ENCODE measurements around the gene GHRHR. TPM values are rescaled to one million over a fixed set of nuclear protein-coding genes. Genes with fewer than 3 reads are reported as not detected.

The GHRHR gene
- total RNA-seq, 1 experiment from 2014 or later, result not detected

DNA sequence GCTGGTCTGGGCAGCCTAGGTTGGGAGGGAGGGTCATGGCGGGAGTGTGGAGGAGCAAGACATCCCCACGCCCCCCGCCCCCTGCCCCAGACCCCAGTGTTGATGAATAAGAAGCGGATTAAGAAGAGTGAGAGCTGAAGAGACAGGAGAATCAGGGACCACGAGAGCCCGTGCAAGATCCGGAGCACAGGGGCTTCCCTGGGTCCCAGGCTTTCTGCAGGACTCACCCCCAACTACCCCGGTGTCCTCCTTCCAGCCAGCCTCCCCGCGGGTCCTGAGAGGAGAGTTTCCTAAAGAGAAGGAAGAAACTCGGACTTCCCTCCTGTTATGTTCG is 20.1 kb downstream of the GHRHR start:
- H3K36me3 Mint-ChIP-seq (ENCODE audit: insufficient read depth, unreplicated experiment), result no peaks in the 10 kb centered on the region
- Histone ChIP-seq H3K27me3 (replicated peaks; ENCODE audit: control insufficient read depth, insufficient read depth, low read length) (peaks cover 2% of the 10 kb centered on the region; the same call in 1 of the 2 replicates), H3K36me3 (ENCODE audit: control insufficient read depth, insufficient read depth, low read length) (no peaks in the 10 kb centered on the region), H3K4me1 (no peaks in the 10 kb centered on the region), H3K4me3 (ENCODE audit: low read depth, low read length) (no peak overlapping the region), H3K9me3 (no peaks in the 10 kb centered on the region)
- no TSS peak for BruUV-seq (replicated peaks)
- peaks cover 21% of the 10 kb centered on the region for H3K27me3 Mint-ChIP-seq (ENCODE audit: insufficient read depth, unreplicated experiment)
- no peak for DNase-seq
- TF ChIP-seq, protein P1, sequence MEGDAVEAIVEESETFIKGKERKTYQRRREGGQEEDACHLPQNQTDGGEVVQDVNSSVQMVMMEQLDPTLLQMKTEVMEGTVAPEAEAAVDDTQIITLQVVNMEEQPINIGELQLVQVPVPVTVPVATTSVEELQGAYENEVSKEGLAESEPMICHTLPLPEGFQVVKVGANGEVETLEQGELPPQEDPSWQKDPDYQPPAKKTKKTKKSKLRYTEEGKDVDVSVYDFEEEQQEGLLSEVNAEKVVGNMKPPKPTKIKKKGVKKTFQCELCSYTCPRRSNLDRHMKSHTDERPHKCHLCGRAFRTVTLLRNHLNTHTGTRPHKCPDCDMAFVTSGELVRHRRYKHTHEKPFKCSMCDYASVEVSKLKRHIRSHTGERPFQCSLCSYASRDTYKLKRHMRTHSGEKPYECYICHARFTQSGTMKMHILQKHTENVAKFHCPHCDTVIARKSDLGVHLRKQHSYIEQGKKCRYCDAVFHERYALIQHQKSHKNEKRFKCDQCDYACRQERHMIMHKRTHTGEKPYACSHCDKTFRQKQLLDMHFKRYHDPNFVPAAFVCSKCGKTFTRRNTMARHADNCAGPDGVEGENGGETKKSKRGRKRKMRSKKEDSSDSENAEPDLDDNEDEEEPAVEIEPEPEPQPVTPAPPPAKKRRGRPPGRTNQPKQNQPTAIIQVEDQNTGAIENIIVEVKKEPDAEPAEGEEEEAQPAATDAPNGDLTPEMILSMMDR (IDR thresholded peaks at IDR 0.05; ENCODE audit: insufficient read depth in 1 of 2, low read depth in 1 of 2, low read length in 1 of 2, severe bottlenecking in 1 of 2, unreplicated experiment in 1 of 2), result no peak
- intact Hi-C loops (cut with micrococcal nuclease; ENCODE audit: unreplicated experiment), result loop anchor here (1.0 to 2.0 kb wide), 2 partner anchors 81 to 138 kb away; no protein-coding TSS in a partner anchor
- H3K4me1 Mint-ChIP-seq (ENCODE audit: low read depth, unreplicated experiment), result no peaks in the 10 kb centered on the region
- no peak overlapping the region for H3K4me3 Mint-ChIP-seq (ENCODE audit: unreplicated experiment)
- H3K9me3 Mint-ChIP-seq (ENCODE audit: unreplicated experiment), result no peaks in the 10 kb centered on the region
- ChIA-PET POLR2A (interaction anchor here (0.7 kb wide), 1 partner anchor 139 kb away, joined by 3 read pairs; no protein-coding TSS in a partner anchor), CTCF (interaction anchor here (0.7 to 5.7 kb wide), 31 partner anchors 10 to 760 kb away, joined by 3 to 260 read pairs (median 4); no protein-coding TSS in a partner anchor)
- H3K27ac Mint-ChIP-seq (ENCODE audit: unreplicated experiment), result no peak overlapping the region

DNA sequence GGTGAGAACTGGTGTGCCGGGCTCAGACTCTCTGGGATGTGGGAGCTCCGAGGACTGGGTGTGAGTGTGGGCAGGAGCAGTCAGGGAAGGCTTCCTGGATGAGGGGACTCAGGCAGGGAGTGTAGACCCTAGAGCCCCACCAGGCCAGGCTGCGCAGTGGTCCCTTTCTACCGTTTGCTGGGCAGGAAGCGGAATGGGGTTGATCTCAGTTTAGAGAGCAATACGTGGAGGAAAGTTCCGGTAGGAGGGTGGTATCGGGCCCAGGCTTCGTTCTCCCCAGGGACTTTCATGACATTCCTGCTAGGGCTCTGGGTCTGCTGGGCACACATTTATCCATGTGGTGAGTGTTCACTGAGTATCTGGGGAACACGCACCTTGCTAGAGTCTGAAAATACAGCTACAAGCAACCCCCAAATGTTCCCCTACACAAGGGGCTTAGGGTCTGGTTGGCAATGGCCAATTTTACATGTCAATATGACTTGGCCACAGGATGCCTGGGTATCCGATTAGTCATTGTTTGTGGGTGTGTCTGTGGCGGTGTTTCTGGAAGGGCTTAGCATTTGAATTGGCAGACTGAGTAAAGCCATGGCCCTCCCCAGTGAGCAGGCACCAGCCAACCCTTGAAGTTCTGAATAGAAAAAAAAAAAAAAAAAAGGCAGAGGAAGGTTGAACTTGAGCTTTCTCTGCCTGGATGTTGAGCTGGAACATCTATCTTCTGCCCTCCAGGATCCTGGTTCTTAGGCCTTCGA is 20.8 kb downstream of the GHRHR start:
- H3K9me3 ChIP-seq, result no peaks in the 10 kb centered on the region
- no peak overlapping the region for H3K4me3 ChIP-seq (ENCODE audit: low read depth, low read length)
- Mint-ChIP-seq H3K36me3 (ENCODE audit: insufficient read depth, unreplicated experiment) (no peaks in the 10 kb centered on the region), H3K27ac (ENCODE audit: unreplicated experiment) (no peak overlapping the region), H3K4me3 (ENCODE audit: unreplicated experiment) (no peak overlapping the region), H3K27me3 (ENCODE audit: insufficient read depth, unreplicated experiment) (peaks cover 17% of the 10 kb centered on the region), H3K4me1 (ENCODE audit: low read depth, unreplicated experiment) (no peaks in the 10 kb centered on the region), H3K9me3 (ENCODE audit: unreplicated experiment) (no peaks in the 10 kb centered on the region)
- TF ChIP-seq, protein P1 (IDR thresholded peaks at IDR 0.05; ENCODE audit: insufficient read depth in 1 of 2, low read depth in 1 of 2, low read length in 1 of 2, severe bottlenecking in 1 of 2, unreplicated experiment in 1 of 2), result no peak
- no TSS peak for BruUV-seq (replicated peaks)
- intact Hi-C loops (cut with micrococcal nuclease; ENCODE audit: unreplicated experiment), result no loop called here
- H3K4me1 ChIP-seq, result no peaks in the 10 kb centered on the region
- POLR2A ChIA-PET, result interaction anchor here (0.7 kb wide), 1 partner anchor 138 kb away, joined by 3 read pairs; no protein-coding TSS in a partner anchor
- peaks cover 2% of the 10 kb centered on the region; the same call in 1 of the 2 replicates for H3K27me3 ChIP-seq (replicated peaks; ENCODE audit: control insufficient read depth, insufficient read depth, low read length)
- no peak for DNase-seq
- no peaks in the 10 kb centered on the region for H3K36me3 ChIP-seq (ENCODE audit: control insufficient read depth, insufficient read depth, low read length)
- CTCF ChIA-PET, result interaction anchor here (0.6 to 5.7 kb wide), 12 partner anchors 13 to 152 kb away, joined by 3 to 260 read pairs (median 4); no protein-coding TSS in a partner anchor

DNA sequence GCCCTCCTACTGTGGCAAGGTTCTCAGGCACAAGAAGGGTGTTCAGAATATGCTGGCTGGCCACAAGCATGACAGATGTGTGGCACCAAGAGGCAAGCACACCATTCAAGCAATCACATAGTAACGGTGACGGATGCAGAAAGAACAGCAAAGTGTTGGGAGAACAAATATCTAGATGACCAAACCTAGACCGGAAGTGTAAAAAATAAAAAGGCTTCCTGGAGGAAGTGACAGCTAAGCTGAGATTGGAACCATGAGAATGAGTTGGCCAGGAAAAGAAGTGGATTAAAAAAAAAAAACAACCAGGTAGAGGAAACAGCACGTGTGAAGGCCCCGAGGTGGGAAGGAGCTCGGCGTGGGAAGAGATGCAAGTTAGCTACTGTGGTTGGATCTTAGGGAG is 22.0 kb downstream of the GHRHR start:
- H3K9me3 ChIP-seq, result no peaks in the 10 kb centered on the region
- Mint-ChIP-seq H3K9me3 (ENCODE audit: unreplicated experiment) (no peaks in the 10 kb centered on the region), H3K27me3 (ENCODE audit: insufficient read depth, unreplicated experiment) (peaks cover 13% of the 10 kb centered on the region), H3K27ac (ENCODE audit: unreplicated experiment) (no peak overlapping the region), H3K4me1 (ENCODE audit: low read depth, unreplicated experiment) (no peaks in the 10 kb centered on the region), H3K4me3 (ENCODE audit: unreplicated experiment) (no peak overlapping the region), H3K36me3 (ENCODE audit: insufficient read depth, unreplicated experiment) (no peaks in the 10 kb centered on the region)
- TF ChIP-seq, protein P1 (IDR thresholded peaks at IDR 0.05; ENCODE audit: insufficient read depth in 1 of 2, low read depth in 1 of 2, low read length in 1 of 2, severe bottlenecking in 1 of 2, unreplicated experiment in 1 of 2), result no peak
- no peaks in the 10 kb centered on the region for H3K27me3 ChIP-seq (replicated peaks; ENCODE audit: control insufficient read depth, insufficient read depth, low read length)
- H3K4me1 ChIP-seq, result no peaks in the 10 kb centered on the region; the same call in 1 of the 2 replicates
- no peaks in the 10 kb centered on the region for H3K36me3 ChIP-seq (ENCODE audit: control insufficient read depth, insufficient read depth, low read length)
- BruUV-seq (replicated peaks), result no TSS peak
- no peak for DNase-seq
- no peak overlapping the region for H3K4me3 ChIP-seq (ENCODE audit: low read depth, low read length)
- intact Hi-C loops (cut with micrococcal nuclease; ENCODE audit: unreplicated experiment), result no loop called here
- CTCF ChIA-PET, result interaction anchor here (0.9 to 5.7 kb wide), 2 partner anchors 15 to 137 kb away, joined by 3 to 260 read pairs; no protein-coding TSS in a partner anchor
- POLR2A ChIA-PET, result no interaction called here

All from Caco-2 (cell line).